OCI-LY7 (cell line): ENCODE results near the gene TLDC2. TPM values are rescaled to one million over a fixed set of nuclear protein-coding genes. Genes with fewer than 3 reads are reported as not detected.
"Not testable (repeated sequence)": the region's sequence is repeated elsewhere in the genome, so short reads cannot be mapped to it uniquely, and the experiment has no call there.

Experiments
- BruUV-seq: library from RNA; stranded (reverse); fragments of 400-500 nt; replicated peaks from 2 replicates; lab custom pipeline; 2021; lab: Mats Ljungman, UMichigan
- CTCF ChIA-PET: fragments of 300-600 bp; sonication (Branson Sonifier 250); formaldehyde crosslinking; loops from one replicate; lab custom pipeline; 2022; ENCODE audit warnings: antibody characterized with exemption; ENCODE audit not compliant: unreplicated experiment; lab: Charles Lee
- POLR2A ChIA-PET: fragments of 300-600 bp; sonication (Branson Sonifier 250); formaldehyde crosslinking; loops from one replicate; lab custom pipeline; 2022; ENCODE audit warnings: antibody characterized with exemption; lab: Charles Lee
- DNase-seq: peaks from one replicate; pipeline ENCODE4 v3.0.0-alpha.2; 2015; ENCODE audit warnings: low spot score
- H2AFZ ChIP-seq: fragments of 200-600 bp; sonication (generic), shearing (Covaris generic); 2 replicates; pipeline ENCODE4 v1.6.1; 2014; ENCODE audit warnings: mild to moderate bottlenecking, antibody characterized with exemption, low read length, moderate library complexity
- H3K27ac ChIP-seq: fragments of 200-600 bp; sonication (generic); 2 replicates; pipeline ENCODE4 v1.5.1; 2014; ENCODE audit warnings: mixed run types, low read depth, mild to moderate bottlenecking, moderate library complexity, low read length, inconsistent platforms; ENCODE audit not compliant: poor library complexity, severe bottlenecking
- H3K36me3 ChIP-seq: fragments of 200-600 bp; sonication (generic); 2 replicates; pipeline ENCODE4 v1.6.1; 2014; ENCODE audit warnings: mild to moderate bottlenecking, antibody characterized with exemption, low read length, moderate library complexity, mixed read lengths; ENCODE audit not compliant: insufficient read depth
- H3K4me1 ChIP-seq: fragments of 200-600 bp; sonication (generic); 2 replicates; pipeline ENCODE4 v1.5.1; 2014; ENCODE audit warnings: mild to moderate bottlenecking, low read length; ENCODE audit not compliant: insufficient read depth, poor library complexity, severe bottlenecking
- H3K4me2 ChIP-seq: fragments of 200-600 bp; sonication (generic); 2 replicates; pipeline ENCODE4 v1.6.1; 2014; ENCODE audit warnings: mild to moderate bottlenecking, low read length
- H3K4me3 ChIP-seq: fragments of 200-600 bp; sonication (generic); 2 replicates; pipeline ENCODE4 v1.5.1; 2014; ENCODE audit warnings: mild to moderate bottlenecking, low read depth, low read length; ENCODE audit not compliant: poor library complexity, severe bottlenecking
- H3K79me2 ChIP-seq: fragments of 200-600 bp; sonication (generic); 2 replicates; pipeline ENCODE4 v1.6.1; 2016; ENCODE audit warnings: low read depth, mild to moderate bottlenecking, low read length, moderate library complexity, mixed read lengths; ENCODE audit not compliant: insufficient read depth
- H3K9me2 ChIP-seq: fragments of 200-600 bp; sonication (generic); 2 replicates; pipeline ENCODE4 v1.6.1; 2016; ENCODE audit warnings: mild to moderate bottlenecking, low read length, mixed read lengths; ENCODE audit not compliant: insufficient read depth
- H3K9me3 ChIP-seq: fragments of 200-600 bp; sonication (generic); 2 replicates; pipeline ENCODE4 v1.6.1; 2014; ENCODE audit warnings: mild to moderate bottlenecking, mixed run types, low read length, mixed read lengths
- H4K20me1 ChIP-seq: fragments of 200-600 bp; sonication (generic); 2 replicates; pipeline ENCODE4 v1.6.1; 2014; ENCODE audit warnings: mild to moderate bottlenecking, antibody characterized with exemption, low read length, moderate library complexity, mixed read lengths; ENCODE audit not compliant: insufficient read depth
- EZH2phosphoT487 ChIP-seq: fragments of 200-600 bp; sonication (generic); IDR thresholded peaks from 2 replicates; pipeline ENCODE4 v1.6.1; 2018; ENCODE audit warnings: low read depth, borderline replicate concordance, mild to moderate bottlenecking, mixed run types, antibody characterized with exemption, low read length, moderate library complexity, mixed read lengths
- intact Hi-C: fragments of 100-400 bp; cut with micrococcal nuclease; formaldehyde crosslinking; loops from one replicate; pipeline ENCODE4 v1.10.0; 2022; ENCODE audit not compliant: unreplicated experiment
- total RNA-seq, 2 experiments: library from RNA; depleted of rRNA in 1 of 2; stranded (reverse); fragments of >200 nt in 1 of 2; shearing (Covaris generic) in 1 of 2; gene quantifications; 2 replicates each; pipeline ENCODE4 v1.2.3, GENCODE V29; 2014 to 2022
- TF ChIP-seq, protein P1 (sequence below): fragments of 200-600 bp; sonication (generic); conservative IDR thresholded peaks from 2 replicates; pipeline ENCODE4 v1.5.1; 2014; ENCODE audit warnings: mild to moderate bottlenecking, antibody characterized with exemption, low read length, moderate library complexity, mixed read lengths

TLDC2 gene
- total RNA-seq, 2 experiments from 2014 or later = not detected

DNA sequence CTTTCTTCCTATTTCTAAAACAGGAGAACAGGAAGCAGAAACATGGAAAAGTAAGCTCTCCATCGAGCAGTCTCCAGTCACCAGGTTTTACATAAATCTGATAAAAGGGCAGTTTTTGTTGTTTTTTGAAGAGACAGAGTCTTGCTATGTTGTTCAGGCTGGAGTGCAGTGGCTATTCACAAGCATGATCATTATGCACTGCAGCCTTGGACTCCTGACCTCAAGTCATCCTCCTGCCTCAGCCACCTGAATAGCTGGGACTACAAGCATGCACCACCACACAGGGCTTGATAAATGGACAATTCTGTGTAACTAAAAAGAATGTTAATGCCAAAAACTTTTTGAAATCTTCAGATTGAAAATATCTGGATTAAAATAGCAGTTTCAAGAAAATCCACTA lies 51.8 kb downstream of the TLDC2 start:
- Histone ChIP-seq H3K4me2 (no peak overlapping the region), H3K4me1 (no peaks in the 10 kb centered on the region), H3K79me2 (no peaks in the 10 kb centered on the region), H3K36me3 (peaks cover 39% of the 10 kb centered on the region), H3K9me2 (no peaks in the 10 kb centered on the region), H3K4me3 (no peak overlapping the region), H3K9me3 (no peaks in the 10 kb centered on the region), H4K20me1 (no peaks in the 10 kb centered on the region), H3K27ac (no peak overlapping the region), H2AFZ (no peak overlapping the region)
- TF ChIP-seq EZH2phosphoT487 = no peak
- TF ChIP-seq, protein P1, sequence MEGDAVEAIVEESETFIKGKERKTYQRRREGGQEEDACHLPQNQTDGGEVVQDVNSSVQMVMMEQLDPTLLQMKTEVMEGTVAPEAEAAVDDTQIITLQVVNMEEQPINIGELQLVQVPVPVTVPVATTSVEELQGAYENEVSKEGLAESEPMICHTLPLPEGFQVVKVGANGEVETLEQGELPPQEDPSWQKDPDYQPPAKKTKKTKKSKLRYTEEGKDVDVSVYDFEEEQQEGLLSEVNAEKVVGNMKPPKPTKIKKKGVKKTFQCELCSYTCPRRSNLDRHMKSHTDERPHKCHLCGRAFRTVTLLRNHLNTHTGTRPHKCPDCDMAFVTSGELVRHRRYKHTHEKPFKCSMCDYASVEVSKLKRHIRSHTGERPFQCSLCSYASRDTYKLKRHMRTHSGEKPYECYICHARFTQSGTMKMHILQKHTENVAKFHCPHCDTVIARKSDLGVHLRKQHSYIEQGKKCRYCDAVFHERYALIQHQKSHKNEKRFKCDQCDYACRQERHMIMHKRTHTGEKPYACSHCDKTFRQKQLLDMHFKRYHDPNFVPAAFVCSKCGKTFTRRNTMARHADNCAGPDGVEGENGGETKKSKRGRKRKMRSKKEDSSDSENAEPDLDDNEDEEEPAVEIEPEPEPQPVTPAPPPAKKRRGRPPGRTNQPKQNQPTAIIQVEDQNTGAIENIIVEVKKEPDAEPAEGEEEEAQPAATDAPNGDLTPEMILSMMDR = no peak
- no peak for DNase-seq
- POLR2A ChIA-PET = no interaction called here
- intact Hi-C loops = no loop called here
- no TSS peak for BruUV-seq
- CTCF ChIA-PET = no interaction called here

GRCh38 chr20:36929290-36929689 lies 53.4 kb downstream of the TLDC2 start:
- H3K9me2 ChIP-seq = no peaks in the 10 kb centered on the region
- no peak overlapping the region for H3K4me3 ChIP-seq
- H4K20me1 ChIP-seq = no peaks in the 10 kb centered on the region
- TF ChIP-seq, protein P1 = no peak
- TF ChIP-seq EZH2phosphoT487 = no peak
- no peaks in the 10 kb centered on the region for H3K4me1 ChIP-seq
- DNase-seq = no peak
- H3K4me2 ChIP-seq = no peak overlapping the region
- intact Hi-C loops = no loop called here
- no TSS peak for BruUV-seq
- H3K27ac ChIP-seq = no peak overlapping the region
- peaks cover 48% of the 10 kb centered on the region for H3K36me3 ChIP-seq
- no peaks in the 10 kb centered on the region for H3K9me3 ChIP-seq
- CTCF ChIA-PET = no interaction called here
- no peaks in the 10 kb centered on the region for H3K79me2 ChIP-seq
- POLR2A ChIA-PET = no interaction called here
- H2AFZ ChIP-seq = no peak overlapping the region

DNA sequence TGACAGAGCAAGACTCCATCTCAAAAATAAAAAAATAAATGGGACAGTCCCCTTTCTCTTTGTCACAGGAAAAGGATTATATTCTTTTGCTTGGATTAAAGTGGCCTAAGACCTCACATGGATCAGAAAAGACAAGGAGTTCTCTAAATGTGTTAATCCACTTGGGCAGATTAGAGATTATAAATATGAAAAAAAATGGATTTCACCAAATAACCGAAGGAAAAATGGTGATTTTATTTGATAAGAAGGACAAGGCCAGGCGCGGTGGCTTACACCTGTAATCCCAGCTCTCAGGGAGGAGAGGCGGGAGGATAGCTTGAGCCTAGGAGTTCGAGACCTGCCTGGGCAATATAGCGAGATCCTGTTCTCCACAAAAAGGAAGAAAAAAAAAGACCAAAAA lies 53.8 kb downstream of the TLDC2 start:
- Histone ChIP-seq H3K79me2 (no peaks in the 10 kb centered on the region), H3K36me3 (peaks cover 49% of the 10 kb centered on the region), H3K9me3 (no peaks in the 10 kb centered on the region), H3K27ac (no peak overlapping the region), H3K4me3 (no peak overlapping the region), H3K4me2 (no peak overlapping the region), H3K9me2 (no peaks in the 10 kb centered on the region), H2AFZ (no peak overlapping the region), H3K4me1 (no peaks in the 10 kb centered on the region), H4K20me1 (no peaks in the 10 kb centered on the region)
- intact Hi-C loops = no loop called here
- POLR2A ChIA-PET = no interaction called here
- no TSS peak for BruUV-seq
- CTCF ChIA-PET = no interaction called here
- TF ChIP-seq EZH2phosphoT487 = no peak
- TF ChIP-seq, protein P1 = no peak
- no peak for DNase-seq

DNA sequence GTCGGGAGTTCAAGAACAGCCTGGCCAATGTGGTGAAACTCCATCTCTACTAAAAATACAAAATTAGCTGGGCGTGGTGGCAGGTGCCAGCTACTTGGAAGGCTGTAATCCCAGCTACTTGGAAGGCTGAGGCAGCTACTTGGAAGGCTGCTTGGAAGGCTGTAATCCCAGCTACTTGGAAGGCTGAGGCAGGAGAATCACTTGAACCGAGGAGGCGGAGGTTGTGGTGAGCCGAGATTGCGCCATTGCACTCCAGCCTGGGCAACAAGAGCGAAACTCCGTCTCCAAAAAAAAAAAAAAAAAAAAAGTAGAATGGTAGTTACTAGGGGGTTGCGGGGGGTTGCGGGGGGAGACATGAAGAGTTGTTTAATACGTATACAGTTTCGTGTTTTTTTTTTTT lies 56.1 kb downstream of the TLDC2 start:
- H3K9me2 ChIP-seq, CTCF ChIA-PET, H2AFZ ChIP-seq, H3K4me1 ChIP-seq, H3K79me2 ChIP-seq, DNase-seq, BruUV-seq, intact Hi-C loops, H3K27ac ChIP-seq, H3K9me3 ChIP-seq, H4K20me1 ChIP-seq, H3K4me2 ChIP-seq, H3K4me3 ChIP-seq: not testable (repeated sequence)
- peaks cover 47% of the 10 kb centered on the region for H3K36me3 ChIP-seq
- POLR2A ChIA-PET = interaction anchor here (0.6 kb wide), 1 partner anchor 96 kb away, joined by 4 read pairs; no protein-coding TSS in a partner anchor
